Stomach (tissue), 9 donors: Measurements from ENCODE around the gene PTRH2. TPM values are rescaled to one million over a fixed set of nuclear protein-coding genes. Genes with fewer than 3 reads are reported as not detected.

ENCODE experiments used
- DNase-seq, 2 donors: peaks; one replicate each; pipeline versions ENCODE4 v3.0.0 to v3.0.0-alpha.2; 2013 to 2019
- H3K27ac ChIP-seq, 5 donors: fragments of 200-600 bp in 4 of 5; sonication (generic) in 4 of 5; one replicate each; pipeline ENCODE4 v1.5.1; 2013 to 2019; ENCODE audit warnings: mild to moderate bottlenecking in 1 of 5, moderate library complexity in 1 of 5
- H3K27me3 ChIP-seq, 3 donors: fragments of 200-600 bp; sonication (generic); one replicate each; pipeline ENCODE4 v1.5.1; 2017 to 2019; ENCODE audit warnings: mixed run types in 1 of 3
- H3K36me3 ChIP-seq, 4 donors: fragments of 200-600 bp; sonication (generic); 1 replicate in 3 of 4; 2 replicates in 1 of 4; pipeline ENCODE4 v1.5.1; 2016 to 2019
- H3K4me1 ChIP-seq, 4 donors: fragments of 200-600 bp; sonication (generic); one replicate each; pipeline ENCODE4 v1.5.1; 2016 to 2019
- H3K4me3 ChIP-seq, 4 donors: fragments of 200-600 bp; sonication (generic) in 3 of 4; one replicate each; pipeline ENCODE4 v1.5.1; 2016 to 2019; ENCODE audit warnings: mild to moderate bottlenecking in 1 of 4
- H3K9me3 ChIP-seq, 4 donors: fragments of 200-600 bp; sonication (generic); one replicate each; pipeline ENCODE4 v1.5.1; 2016 to 2019
- EP300 ChIP-seq: sonication (generic); formaldehyde crosslinking; IDR thresholded peaks from one replicate; pipeline ENCODE4 v1.6.1; 2017; ENCODE audit warnings: antibody characterized with exemption
- POLR2A ChIP-seq, 4 donors: fragments of 450-650 bp; IDR thresholded peaks; one replicate each; pipeline ENCODE4 v1.6.1; 2016; ENCODE audit warnings: antibody characterized with exemption in 4 of 4, control low read depth in 2 of 4, mild to moderate bottlenecking in 1 of 4, moderate library complexity in 1 of 4
- POLR2AphosphoS5 ChIP-seq, 3 donors: sonication (generic); formaldehyde crosslinking; IDR thresholded peaks; one replicate each; pipeline ENCODE4 v1.6.1; 2016; ENCODE audit warnings: antibody characterized with exemption in 3 of 3
- WGBS, 5 donors: extraction: QIAGEN DNeasy Blood & Tissue Kit in 3 of 5; methylation state at CpG; one replicate each; pipeline versions ENCODE4 v1.1.5 to v1.1.7; 2013 to 2018; 5-methylcytosine and 5-hydroxymethylcytosine counted together
- intact Hi-C: fragments of 100-400 bp; cut with DNase I; formaldehyde crosslinking; loops from one replicate; pipeline ENCODE4 v1.15.1; 2023; ENCODE audit warnings: low total_unique reads
- polyA plus RNA-seq, 3 donors: library from polyadenylated mRNA; stranded (reverse); fragments of 200-250 nt; gene quantifications; one replicate each; pipeline ENCODE4 v1.2.3, GENCODE V29; 2013
- total RNA-seq, 5 donors: library from RNA; depleted of rRNA; stranded (reverse); fragments of >200 nt; gene quantifications; one replicate each; pipeline versions ENCODE4 v1.1.0 to v1.2.3, GENCODE V29; 2014 to 2016
- TF ChIP-seq, protein P1 (sequence below), 7 experiments: fragments of 450-650 bp in 4 of 7; fragments of 200-600 bp in 3 of 7; sonication (generic) in 3 of 7; IDR thresholded peaks; one replicate each; pipeline ENCODE4 v1.5.1; 2016 to 2019; ENCODE audit warnings: antibody characterized with exemption in 7 of 7, control low read depth in 2 of 7, mild to moderate bottlenecking in 1 of 7
- donor health status: healthy with polysubstance abuse.
- donor health status: Bipolar disorder and iron deficiency.
- donor health status: healthy.

PTRH2 gene
- total and polyA plus RNA-seq, 8 donors, result 4.3 to 107 (median 24.6) TPM

DNA sequence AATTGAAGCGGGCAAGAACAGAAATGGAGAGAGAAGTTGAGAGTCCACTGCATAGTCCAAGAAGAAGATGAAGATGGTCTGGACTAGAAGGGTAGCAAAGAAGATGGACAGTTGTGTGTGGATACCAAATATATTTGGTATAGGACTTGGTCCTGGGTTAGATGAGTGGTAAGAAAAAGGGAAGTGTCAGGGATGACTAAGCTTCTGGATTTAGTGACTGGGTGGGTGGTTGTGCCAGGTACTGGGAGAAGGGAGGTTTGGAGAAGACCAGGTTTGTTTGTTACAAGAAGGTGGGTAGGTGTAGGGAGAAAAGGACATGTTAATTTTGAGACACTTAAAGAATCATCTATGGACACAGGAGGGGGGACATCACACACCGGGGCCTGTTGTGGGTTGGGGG, 5.6 kb upstream of the PTRH2 start:
- Histone ChIP-seq H3K4me1 (peaks cover 14 to 64% (median 31%) of the 10 kb centered on the region in 4 donors), H3K27ac (no peak overlapping the region), H3K9me3 (no peaks in the 10 kb centered on the region), H3K4me3 (no peak overlapping the region), H3K27me3 (no peaks in the 10 kb centered on the region), H3K36me3 (no peaks in the 10 kb centered on the region)
- TF ChIP-seq POLR2AphosphoS5 (IDR thresholded peaks at IDR 0.05), result no peak
- TF ChIP-seq POLR2A (IDR thresholded peaks at IDR 0.05), result no peak
- TF ChIP-seq EP300, result no peak
- TF ChIP-seq, protein P1, sequence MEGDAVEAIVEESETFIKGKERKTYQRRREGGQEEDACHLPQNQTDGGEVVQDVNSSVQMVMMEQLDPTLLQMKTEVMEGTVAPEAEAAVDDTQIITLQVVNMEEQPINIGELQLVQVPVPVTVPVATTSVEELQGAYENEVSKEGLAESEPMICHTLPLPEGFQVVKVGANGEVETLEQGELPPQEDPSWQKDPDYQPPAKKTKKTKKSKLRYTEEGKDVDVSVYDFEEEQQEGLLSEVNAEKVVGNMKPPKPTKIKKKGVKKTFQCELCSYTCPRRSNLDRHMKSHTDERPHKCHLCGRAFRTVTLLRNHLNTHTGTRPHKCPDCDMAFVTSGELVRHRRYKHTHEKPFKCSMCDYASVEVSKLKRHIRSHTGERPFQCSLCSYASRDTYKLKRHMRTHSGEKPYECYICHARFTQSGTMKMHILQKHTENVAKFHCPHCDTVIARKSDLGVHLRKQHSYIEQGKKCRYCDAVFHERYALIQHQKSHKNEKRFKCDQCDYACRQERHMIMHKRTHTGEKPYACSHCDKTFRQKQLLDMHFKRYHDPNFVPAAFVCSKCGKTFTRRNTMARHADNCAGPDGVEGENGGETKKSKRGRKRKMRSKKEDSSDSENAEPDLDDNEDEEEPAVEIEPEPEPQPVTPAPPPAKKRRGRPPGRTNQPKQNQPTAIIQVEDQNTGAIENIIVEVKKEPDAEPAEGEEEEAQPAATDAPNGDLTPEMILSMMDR (IDR thresholded peaks at IDR 0.05), result no peak
- intact Hi-C loops, result no loop called here
- WGBS, 5 donors, result 96 to 100% (median 99%) methylated on average over 2 of the region's 2 CpGs
- DNase-seq, result no peak

DNA sequence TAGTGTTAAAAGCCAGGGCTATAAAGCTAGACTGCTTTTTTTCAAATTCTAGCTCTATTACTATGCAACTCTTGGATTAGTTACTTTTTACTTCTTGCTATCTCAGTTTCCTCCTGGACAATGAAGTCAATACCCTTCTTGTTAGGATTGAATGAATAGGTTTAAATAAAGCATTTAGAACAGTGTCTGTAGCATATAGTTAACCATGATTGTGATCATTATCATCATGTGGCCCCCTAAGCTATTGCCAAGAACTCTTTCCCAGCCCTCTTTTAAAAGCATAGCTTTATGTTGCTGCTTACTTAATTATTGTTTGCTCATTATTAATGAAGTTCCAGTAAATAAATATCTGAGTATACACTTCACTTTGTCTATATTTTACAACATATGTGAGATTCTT, 4.7 kb upstream of the PTRH2 start:
- intact Hi-C loops, result no loop called here
- Histone ChIP-seq H3K4me1 (peaks cover 14 to 64% (median 31%) of the 10 kb centered on the region in 4 donors), H3K9me3 (no peaks in the 10 kb centered on the region), H3K27ac (no peak overlapping the region), H3K36me3 (no peaks in the 10 kb centered on the region), H3K4me3 (no peak overlapping the region), H3K27me3 (no peaks in the 10 kb centered on the region)
- no peak for DNase-seq
- no peak for TF ChIP-seq POLR2A (IDR thresholded peaks at IDR 0.05)
- TF ChIP-seq EP300, result no peak
- TF ChIP-seq, protein P1 (IDR thresholded peaks at IDR 0.05), result no peak
- no peak for TF ChIP-seq POLR2AphosphoS5 (IDR thresholded peaks at IDR 0.05)

DNA sequence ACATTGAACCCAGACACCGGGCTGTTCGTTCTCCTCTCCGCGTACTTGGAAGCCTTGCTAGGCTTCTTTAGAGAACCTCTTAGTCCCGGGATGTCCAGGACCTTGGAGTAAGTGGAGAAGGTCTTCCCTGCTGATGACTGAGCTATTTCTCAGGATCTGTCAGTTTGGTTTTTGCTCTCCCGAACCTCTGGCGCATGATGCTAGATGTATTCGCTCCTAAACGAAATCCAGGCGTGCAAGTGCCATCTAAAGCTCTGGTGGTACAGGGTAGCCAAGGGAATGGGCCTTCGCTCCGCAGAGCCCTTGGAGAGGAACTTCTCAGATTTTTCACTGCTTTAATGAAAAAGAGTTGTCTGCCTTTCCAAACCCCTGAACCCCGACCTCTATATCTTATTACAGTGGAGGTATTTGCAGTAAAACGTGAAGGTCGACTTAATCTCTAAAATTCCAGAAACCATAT, 771 bp upstream of the PTRH2 start:
- peaks cover 0 to 5% (median 0%) of the 10 kb centered on the region in 4 donors for H3K36me3 ChIP-seq
- H3K27ac ChIP-seq, result peak overlapping the region; percentile 88 to 96 (median 94)
- TF ChIP-seq POLR2AphosphoS5 (IDR thresholded peaks at IDR 0.05) (no peak), EP300 (no peak), POLR2A (IDR thresholded peaks at IDR 0.05) (no peak)
- TF ChIP-seq, protein P1 (IDR thresholded peaks at IDR 0.05), result no peak
- H3K4me1 ChIP-seq, result peaks cover 30 to 83% (median 43%) of the 10 kb centered on the region in 4 donors
- no peak for DNase-seq
- H3K9me3 ChIP-seq, result no peaks in the 10 kb centered on the region
- H3K27me3 ChIP-seq, result no peaks in the 10 kb centered on the region
- intact Hi-C loops, result no loop called here
- H3K4me3 ChIP-seq, result peak overlapping the region; percentile 72 to 93 (median 83)
- WGBS, 5 donors, result 1 to 2% (median 1%) methylated on average over 15 of the region's 15 CpGs

DNA sequence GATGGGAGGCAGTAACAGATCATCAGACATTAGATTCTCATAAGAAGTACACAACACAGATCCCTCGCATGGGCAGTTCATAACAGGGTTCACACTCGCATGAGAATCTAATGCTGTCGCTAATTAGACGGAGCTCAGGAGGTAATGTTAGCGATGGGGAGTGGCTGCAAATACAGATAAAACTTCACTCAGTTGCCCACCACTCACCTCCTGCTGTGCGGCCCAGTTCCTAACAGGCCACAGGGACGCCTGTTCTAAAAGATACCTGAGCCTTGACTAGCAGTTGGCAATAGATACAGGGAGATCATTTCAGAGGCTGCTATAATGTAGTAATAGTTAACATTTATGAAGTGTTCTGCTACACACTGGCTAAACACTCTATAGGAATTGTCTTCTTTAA, 4.9 kb downstream of the PTRH2 start:
- TF ChIP-seq POLR2AphosphoS5 (IDR thresholded peaks at IDR 0.05) (no peak), POLR2A (IDR thresholded peaks at IDR 0.05) (no peak), EP300 (no peak)
- TF ChIP-seq, protein P1 (IDR thresholded peaks at IDR 0.05), result no peak
- no peaks in the 10 kb centered on the region for H3K9me3 ChIP-seq
- peaks cover 16 to 58% (median 31%) of the 10 kb centered on the region in 4 donors for H3K4me1 ChIP-seq
- H3K4me3 ChIP-seq, result no peak overlapping the region
- no peak for DNase-seq
- peaks cover 13 to 37% (median 31%) of the 10 kb centered on the region in 4 donors for H3K36me3 ChIP-seq
- 90 to 94% (median 91%) methylated on average over 7 of the region's 7 CpGs for WGBS, 5 donors
- intact Hi-C loops, result no loop called here
- no peak overlapping the region for H3K27ac ChIP-seq
- H3K27me3 ChIP-seq, result no peaks in the 10 kb centered on the region
